Measurements from ENCODE around the gene CHD2.

DNA sequence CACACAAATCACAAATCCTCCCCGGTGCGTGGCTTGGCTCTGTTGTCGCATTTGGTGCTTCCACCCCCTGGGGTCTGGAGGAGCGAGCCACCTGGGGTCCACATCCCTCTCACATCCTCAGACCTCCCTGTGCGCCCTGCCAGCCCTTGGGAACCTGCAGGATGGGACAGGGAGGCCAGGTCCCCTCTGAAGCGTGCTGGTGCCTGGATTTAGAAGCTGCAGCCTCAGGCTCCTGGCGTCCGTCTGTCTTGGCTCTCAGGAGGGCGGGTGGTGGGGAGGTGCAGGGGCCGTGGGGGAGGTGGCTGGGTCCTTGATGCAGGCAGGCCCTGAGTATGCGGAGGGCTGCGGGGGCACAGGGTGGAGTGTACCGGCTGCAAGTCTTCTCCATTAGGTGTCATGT is 150.5 kb downstream of the CHD2 start:
- TF ChIP-seq HDAC2 (IDR thresholded peaks at IDR 0.05) (no peak), MYC (IDR thresholded peaks at IDR 0.05; ENCODE audit: borderline replicate concordance, low read length) (no peak), MAZ (IDR thresholded peaks at IDR 0.05; ENCODE audit: borderline replicate concordance, low read depth, low read length) (no peak), EHMT2 (IDR thresholded peaks at IDR 0.05; ENCODE audit: low read depth) (no peak), CBX2 (IDR thresholded peaks at IDR 0.05; ENCODE audit: borderline replicate concordance, low read depth) (no peak), RNF2 (IDR thresholded peaks at IDR 0.05; ENCODE audit: borderline replicate concordance, low read depth) (no peak), BHLHE40 (IDR thresholded peaks at IDR 0.05; ENCODE audit: low read depth, low read length) (no peak)
- TF ChIP-seq, protein P1, sequence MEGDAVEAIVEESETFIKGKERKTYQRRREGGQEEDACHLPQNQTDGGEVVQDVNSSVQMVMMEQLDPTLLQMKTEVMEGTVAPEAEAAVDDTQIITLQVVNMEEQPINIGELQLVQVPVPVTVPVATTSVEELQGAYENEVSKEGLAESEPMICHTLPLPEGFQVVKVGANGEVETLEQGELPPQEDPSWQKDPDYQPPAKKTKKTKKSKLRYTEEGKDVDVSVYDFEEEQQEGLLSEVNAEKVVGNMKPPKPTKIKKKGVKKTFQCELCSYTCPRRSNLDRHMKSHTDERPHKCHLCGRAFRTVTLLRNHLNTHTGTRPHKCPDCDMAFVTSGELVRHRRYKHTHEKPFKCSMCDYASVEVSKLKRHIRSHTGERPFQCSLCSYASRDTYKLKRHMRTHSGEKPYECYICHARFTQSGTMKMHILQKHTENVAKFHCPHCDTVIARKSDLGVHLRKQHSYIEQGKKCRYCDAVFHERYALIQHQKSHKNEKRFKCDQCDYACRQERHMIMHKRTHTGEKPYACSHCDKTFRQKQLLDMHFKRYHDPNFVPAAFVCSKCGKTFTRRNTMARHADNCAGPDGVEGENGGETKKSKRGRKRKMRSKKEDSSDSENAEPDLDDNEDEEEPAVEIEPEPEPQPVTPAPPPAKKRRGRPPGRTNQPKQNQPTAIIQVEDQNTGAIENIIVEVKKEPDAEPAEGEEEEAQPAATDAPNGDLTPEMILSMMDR (IDR thresholded peaks at IDR 0.05): no peak
- TF ChIP-seq, protein P2, sequence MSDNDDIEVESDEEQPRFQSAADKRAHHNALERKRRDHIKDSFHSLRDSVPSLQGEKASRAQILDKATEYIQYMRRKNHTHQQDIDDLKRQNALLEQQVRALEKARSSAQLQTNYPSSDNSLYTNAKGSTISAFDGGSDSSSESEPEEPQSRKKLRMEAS (IDR thresholded peaks at IDR 0.05): no peak
- TF ChIP-seq, protein P3, sequence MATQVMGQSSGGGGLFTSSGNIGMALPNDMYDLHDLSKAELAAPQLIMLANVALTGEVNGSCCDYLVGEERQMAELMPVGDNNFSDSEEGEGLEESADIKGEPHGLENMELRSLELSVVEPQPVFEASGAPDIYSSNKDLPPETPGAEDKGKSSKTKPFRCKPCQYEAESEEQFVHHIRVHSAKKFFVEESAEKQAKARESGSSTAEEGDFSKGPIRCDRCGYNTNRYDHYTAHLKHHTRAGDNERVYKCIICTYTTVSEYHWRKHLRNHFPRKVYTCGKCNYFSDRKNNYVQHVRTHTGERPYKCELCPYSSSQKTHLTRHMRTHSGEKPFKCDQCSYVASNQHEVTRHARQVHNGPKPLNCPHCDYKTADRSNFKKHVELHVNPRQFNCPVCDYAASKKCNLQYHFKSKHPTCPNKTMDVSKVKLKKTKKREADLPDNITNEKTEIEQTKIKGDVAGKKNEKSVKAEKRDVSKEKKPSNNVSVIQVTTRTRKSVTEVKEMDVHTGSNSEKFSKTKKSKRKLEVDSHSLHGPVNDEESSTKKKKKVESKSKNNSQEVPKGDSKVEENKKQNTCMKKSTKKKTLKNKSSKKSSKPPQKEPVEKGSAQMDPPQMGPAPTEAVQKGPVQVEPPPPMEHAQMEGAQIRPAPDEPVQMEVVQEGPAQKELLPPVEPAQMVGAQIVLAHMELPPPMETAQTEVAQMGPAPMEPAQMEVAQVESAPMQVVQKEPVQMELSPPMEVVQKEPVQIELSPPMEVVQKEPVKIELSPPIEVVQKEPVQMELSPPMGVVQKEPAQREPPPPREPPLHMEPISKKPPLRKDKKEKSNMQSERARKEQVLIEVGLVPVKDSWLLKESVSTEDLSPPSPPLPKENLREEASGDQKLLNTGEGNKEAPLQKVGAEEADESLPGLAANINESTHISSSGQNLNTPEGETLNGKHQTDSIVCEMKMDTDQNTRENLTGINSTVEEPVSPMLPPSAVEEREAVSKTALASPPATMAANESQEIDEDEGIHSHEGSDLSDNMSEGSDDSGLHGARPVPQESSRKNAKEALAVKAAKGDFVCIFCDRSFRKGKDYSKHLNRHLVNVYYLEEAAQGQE (IDR thresholded peaks at IDR 0.05): no peak

Data from A549 (cell line).